ENCODE data around the gene MYO1D.
"Not testable (repeated sequence)": the region's sequence is repeated elsewhere in the genome, so short reads cannot be mapped to it uniquely, and the experiment has no call there.

MYO1D gene

GRCh38 chr17:32903774-32904673, 27.1 kb upstream of the MYO1D start:
- DNase-seq, result no peak
- no peak overlapping the region for H3K4me3 ChIP-seq (ENCODE audit: low read depth, low read length)
- no peak overlapping the region for H3K27ac ChIP-seq
- no peaks in the 10 kb centered on the region for H3K27me3 ChIP-seq (replicated peaks)
- no peaks in the 10 kb centered on the region for H3K36me3 ChIP-seq (replicated peaks)
- TF ChIP-seq CTCF (IDR thresholded peaks at IDR 0.05; ENCODE audit: low read depth, low read length, missing control alignments), result no peak
- in situ Hi-C loops (cut with HindIII; ENCODE audit: low pct_ligation_motif_present, low sequenced_read_pairs), result loop anchor here (25.0 kb wide), 1 partner anchor 117 kb away; no protein-coding TSS in a partner anchor

GRCh38 chr17:32901743-32902142, 24.8 kb upstream of the MYO1D start:
- no peak for TF ChIP-seq CTCF (IDR thresholded peaks at IDR 0.05; ENCODE audit: low read depth, low read length, missing control alignments)
- Histone ChIP-seq H3K36me3 (replicated peaks) (no peaks in the 10 kb centered on the region), H3K27me3 (replicated peaks) (no peaks in the 10 kb centered on the region), H3K4me3 (ENCODE audit: low read depth, low read length) (no peak overlapping the region), H3K27ac (no peak overlapping the region)
- DNase-seq, result no peak
- in situ Hi-C loops (cut with HindIII; ENCODE audit: low pct_ligation_motif_present, low sequenced_read_pairs), result loop anchor here (25.0 kb wide), 1 partner anchor 114 kb away; no protein-coding TSS in a partner anchor

GRCh38 chr17:32899236-32900013, 22.5 kb upstream of the MYO1D start:
- in situ Hi-C loops (cut with HindIII; ENCODE audit: low pct_ligation_motif_present, low sequenced_read_pairs), result loop anchor here (25.0 kb wide), 1 partner anchor 112 kb away; no protein-coding TSS in a partner anchor
- DNase-seq, result no peak
- no peaks in the 10 kb centered on the region for H3K27me3 ChIP-seq (replicated peaks)
- no peak overlapping the region for H3K27ac ChIP-seq
- H3K36me3 ChIP-seq (replicated peaks), result no peaks in the 10 kb centered on the region
- TF ChIP-seq CTCF (IDR thresholded peaks at IDR 0.05; ENCODE audit: low read depth, low read length, missing control alignments), result no peak
- no peak overlapping the region for H3K4me3 ChIP-seq (ENCODE audit: low read depth, low read length)

- DNase-seq, result no peak
- no peak for TF ChIP-seq CTCF (IDR thresholded peaks at IDR 0.05; ENCODE audit: low read depth, low read length, missing control alignments)
- in situ Hi-C loops (cut with HindIII; ENCODE audit: low pct_ligation_motif_present, low sequenced_read_pairs), result no loop called here
- H3K27ac ChIP-seq, result no peak overlapping the region
- H3K4me3 ChIP-seq (ENCODE audit: low read depth, low read length), result no peak overlapping the region
- H3K36me3 ChIP-seq (replicated peaks), result no peaks in the 10 kb centered on the region
- H3K27me3 ChIP-seq (replicated peaks), result no peaks in the 10 kb centered on the region
Observed at GRCh38 chr17:32896647-32897258, 19.8 kb upstream of the MYO1D start.

GRCh38 chr17:32894245-32894644, 17.3 kb upstream of the MYO1D start:
- no peak for TF ChIP-seq CTCF (IDR thresholded peaks at IDR 0.05; ENCODE audit: low read depth, low read length, missing control alignments)
- H3K36me3 ChIP-seq (replicated peaks), result no peaks in the 10 kb centered on the region
- H3K27ac ChIP-seq, result no peak overlapping the region
- in situ Hi-C loops (cut with HindIII; ENCODE audit: low pct_ligation_motif_present, low sequenced_read_pairs), result no loop called here
- H3K27me3 ChIP-seq (replicated peaks), result no peaks in the 10 kb centered on the region
- H3K4me3 ChIP-seq (ENCODE audit: low read depth, low read length), result no peak overlapping the region
- DNase-seq, result no peak

DNA sequence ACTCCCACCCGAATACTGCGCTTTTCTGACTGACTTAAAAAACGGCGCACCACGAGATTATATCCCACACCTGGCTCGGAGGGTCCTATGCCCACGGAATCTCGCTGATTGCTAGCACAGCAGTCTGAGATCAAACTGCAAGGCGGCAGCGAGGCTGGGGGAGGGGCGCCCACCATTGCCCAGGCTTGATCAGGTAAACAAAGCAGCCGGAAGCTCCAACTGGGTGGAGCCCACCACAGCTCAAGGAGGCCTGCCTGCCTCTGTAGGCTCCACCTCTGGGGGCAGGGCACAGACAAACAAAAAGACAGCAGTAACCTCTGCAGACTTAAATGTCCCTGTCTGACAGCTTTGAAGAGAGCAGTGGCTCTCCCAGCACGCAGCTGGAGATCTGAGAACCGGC, 10.5 kb upstream of the MYO1D start:
- H3K27ac ChIP-seq; in situ Hi-C loops (cut with HindIII; ENCODE audit: low pct_ligation_motif_present, low sequenced_read_pairs); H3K4me3 ChIP-seq (ENCODE audit: low read depth, low read length); H3K36me3 ChIP-seq (replicated peaks); DNase-seq; H3K27me3 ChIP-seq (replicated peaks): not testable (repeated sequence)

DNA sequence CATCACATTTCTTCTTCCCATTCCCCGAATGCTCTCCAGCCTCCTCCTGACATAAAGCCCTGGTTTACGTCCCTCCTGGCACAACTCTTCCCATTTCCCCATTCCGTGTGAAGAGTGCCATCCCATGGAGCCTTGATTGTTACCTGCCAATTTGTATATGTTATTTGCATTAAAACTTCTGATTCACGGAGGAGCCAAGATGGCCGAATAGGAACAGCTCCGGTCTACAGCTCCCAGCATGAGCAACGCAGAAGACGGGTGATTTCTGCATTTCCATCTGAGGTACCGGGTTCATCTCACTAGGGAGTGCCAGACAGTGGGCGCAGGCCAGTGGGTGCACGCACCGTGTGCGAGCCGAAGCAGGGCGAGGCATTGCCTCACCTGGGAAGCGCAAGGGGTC, 10.0 kb upstream of the MYO1D start:
- DNase-seq; H3K36me3 ChIP-seq (replicated peaks); H3K27me3 ChIP-seq (replicated peaks); H3K4me3 ChIP-seq (ENCODE audit: low read depth, low read length); in situ Hi-C loops (cut with HindIII; ENCODE audit: low pct_ligation_motif_present, low sequenced_read_pairs); H3K27ac ChIP-seq: not testable (repeated sequence)

Measured in brain microvascular endothelial cell (primary cell).